ENCODE results near the gene PLSCR3.

PLSCR3 gene

GRCh38 chr17:7394452-7395191, at the start of gene PLSCR3:
PLSCR3 (minus strand) TSS chr17:7394525; CDS start chr17:7394110, 415 bp downstream.
- DNase-seq: peak in 1 of 2 experiments; percentile 46

GRCh38 chr17:7443499-7444485, 49.5 kb upstream of the PLSCR3 start:
- no peak for DNase-seq

GRCh38 chr17:7442142-7442541, 47.8 kb upstream of the PLSCR3 start:
- no peak for DNase-seq

DNA sequence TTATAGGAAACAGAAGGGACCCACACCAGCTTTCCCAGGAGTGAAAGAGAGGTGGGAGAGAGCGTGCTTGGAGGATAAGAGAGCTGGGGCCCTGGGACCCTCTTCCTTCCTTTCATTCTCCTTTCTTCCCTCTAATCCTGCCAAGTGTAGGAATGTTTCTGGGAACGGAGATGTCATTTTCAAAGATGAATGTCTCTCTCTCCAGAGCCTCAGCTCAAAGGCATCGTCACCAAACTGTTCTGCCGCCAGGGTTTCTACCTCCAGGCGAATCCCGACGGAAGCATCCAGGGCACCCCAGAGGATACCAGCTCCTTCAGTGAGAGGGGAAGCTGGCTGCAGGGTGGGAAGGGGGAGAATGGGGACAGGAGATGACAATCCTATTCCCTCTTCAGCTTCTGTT, 46.9 kb upstream of the PLSCR3 start:
- DNase-seq: no peak

GRCh38 chr17:7440834-7441195, 46.5 kb upstream of the PLSCR3 start:
- DNase-seq: no peak

GRCh38 chr17:7440113-7440833, 45.9 kb upstream of the PLSCR3 start:
- DNase-seq: no peak

GRCh38 chr17:7439462-7440112, 45.3 kb upstream of the PLSCR3 start, which contains the start of gene FGF11:
FGF11 (plus strand) TSS chr17:7439512; CDS start chr17:7439621, 109 bp downstream.
- no peak for DNase-seq

- DNase-seq: no peak
These were observed 44.5 kb upstream of the PLSCR3 start for GRCh38 chr17:7438656-7439460.

GRCh38 chr17:7437950-7438614, 43.8 kb upstream of the PLSCR3 start:
- no peak for DNase-seq

DNA sequence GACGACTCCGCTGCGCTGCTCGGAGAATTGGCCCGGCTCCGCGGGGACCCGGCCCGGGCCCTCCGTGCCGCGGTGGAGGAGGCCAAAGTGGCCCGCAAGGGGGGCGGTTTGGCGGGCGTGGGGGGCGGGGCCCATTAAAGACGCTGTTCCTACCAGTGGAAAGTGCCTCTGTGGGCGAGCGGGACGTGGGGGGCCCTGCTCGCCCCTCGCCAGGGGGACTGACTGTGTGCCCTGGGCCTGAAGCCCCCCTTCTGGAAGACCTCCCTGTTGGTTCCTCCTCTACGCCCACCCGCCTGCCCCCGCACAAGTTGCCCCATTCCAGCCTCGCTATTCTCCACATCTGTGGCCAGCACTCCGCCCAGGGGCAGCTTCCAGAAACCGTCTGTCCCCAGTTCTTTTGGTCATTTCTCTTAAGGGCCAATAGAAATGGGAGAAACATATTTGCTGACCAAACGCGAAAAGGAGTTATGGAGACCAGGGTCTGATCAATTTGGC, 43.1 kb upstream of the PLSCR3 start:
- DNase-seq: no peak

- DNase-seq: no peak
These were observed 42.4 kb upstream of the PLSCR3 start for GRCh38 chr17:7436556-7437368.

DNA sequence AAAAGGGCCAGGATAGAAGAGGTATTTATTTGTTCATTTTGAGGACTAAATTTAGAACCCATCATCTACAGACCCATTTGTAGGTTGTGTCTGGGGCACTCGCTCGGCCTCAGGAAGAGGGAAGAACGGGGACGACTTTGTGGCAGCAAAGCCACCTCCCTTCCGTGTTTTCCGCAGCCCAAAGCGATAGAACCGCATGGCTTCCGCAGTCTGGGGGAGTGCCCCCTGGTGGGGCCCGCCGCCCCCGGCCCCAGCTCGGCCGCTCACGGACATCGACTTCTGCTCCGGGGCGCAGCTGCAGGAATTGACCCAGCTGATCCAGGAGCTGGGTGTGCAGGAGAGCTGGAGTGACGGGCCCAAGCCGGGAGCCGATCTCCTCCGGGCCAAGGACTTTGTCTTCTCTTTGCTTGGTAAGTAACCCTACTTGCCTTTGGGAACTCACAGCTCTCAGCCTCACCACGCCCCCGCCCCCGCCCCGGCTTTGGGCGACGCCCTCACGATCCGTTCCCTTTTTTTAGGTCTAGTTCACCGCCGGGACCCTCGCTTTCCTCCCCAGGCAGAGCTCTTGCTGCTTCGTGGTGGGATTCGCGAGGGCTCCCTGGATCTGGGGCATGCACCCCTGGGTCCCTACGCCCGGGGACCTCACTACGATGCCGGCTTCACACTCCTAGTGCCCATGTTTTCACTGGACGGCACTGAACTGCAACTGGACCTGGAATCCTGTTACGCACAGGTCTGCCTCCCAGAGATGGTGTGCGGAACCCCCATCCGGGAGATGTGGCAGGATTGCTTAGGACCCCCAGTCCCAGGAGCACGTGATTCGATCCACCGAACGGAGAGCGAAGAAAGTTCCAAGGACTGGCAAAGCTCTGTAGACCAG, 41.6 kb upstream of the PLSCR3 start:
- no peak for DNase-seq

GRCh38 chr17:7432296-7432695, 38.0 kb upstream of the PLSCR3 start:
- no peak for DNase-seq

DNA sequence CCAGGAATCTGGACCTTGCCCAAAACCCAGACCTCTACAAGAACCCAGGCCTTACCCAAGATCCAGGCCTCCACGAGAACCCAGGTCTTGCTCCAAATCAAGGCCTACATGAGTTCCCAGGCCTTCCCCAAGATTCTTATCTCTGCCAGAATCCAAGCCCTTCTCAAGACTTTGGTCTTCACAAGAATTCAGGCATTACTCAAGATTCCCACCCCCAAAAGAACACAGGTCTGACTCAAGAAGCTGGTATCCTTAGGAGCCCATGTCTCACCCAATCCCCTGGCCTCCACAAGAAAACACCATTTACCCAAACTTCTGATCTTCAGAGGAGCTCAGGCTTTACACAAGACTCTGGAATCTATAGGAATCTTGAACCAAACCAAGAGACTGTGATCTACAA, 36.9 kb upstream of the PLSCR3 start:
- no peak for DNase-seq

DNA sequence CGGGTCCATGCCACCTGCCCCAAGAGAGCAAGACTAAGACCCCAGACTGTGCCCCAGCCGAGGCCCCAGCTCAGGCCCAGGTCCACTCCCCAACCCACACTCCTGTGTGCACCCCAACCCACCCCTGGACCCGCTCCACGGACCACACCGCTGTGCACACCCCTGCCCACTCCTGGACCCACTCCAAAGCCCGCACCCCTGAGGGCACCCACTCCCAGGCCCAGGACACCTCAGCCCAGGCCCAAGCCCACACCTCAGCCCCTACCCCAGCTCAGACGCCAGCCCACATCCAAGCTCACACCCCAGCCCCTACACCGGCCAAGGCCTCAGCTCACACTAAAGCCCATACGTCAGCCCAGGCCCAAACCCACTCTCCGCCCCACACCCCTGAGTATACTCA, 35.4 kb upstream of the PLSCR3 start:
- DNase-seq: no peak

DNA sequence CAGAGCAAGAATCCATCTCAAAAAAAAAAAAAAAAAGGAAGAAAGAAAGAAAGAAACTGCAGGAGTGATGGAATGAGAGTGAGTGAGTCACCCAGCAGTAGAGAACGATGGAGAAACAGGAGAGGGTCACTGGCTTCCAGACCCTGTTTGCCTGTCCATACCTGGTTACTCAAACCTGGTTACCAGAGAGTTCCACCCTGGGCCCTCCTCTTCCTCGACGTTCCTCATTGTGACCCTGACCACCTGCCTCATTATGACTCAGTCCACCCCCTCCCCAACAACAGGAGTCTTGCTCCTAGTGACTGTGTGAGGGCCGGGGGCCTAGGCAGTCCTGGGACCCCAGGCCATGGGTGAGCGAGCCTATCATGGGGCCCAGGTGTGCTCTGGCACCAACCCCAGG, 34.2 kb upstream of the PLSCR3 start, which contains the start of gene SPEM3:
Gene SPEM3 (plus strand): TSS at position 301 of the 400 bp plus-strand sequence. CDS start 46 bp downstream, at position 347.
- DNase-seq: no peak

DNA sequence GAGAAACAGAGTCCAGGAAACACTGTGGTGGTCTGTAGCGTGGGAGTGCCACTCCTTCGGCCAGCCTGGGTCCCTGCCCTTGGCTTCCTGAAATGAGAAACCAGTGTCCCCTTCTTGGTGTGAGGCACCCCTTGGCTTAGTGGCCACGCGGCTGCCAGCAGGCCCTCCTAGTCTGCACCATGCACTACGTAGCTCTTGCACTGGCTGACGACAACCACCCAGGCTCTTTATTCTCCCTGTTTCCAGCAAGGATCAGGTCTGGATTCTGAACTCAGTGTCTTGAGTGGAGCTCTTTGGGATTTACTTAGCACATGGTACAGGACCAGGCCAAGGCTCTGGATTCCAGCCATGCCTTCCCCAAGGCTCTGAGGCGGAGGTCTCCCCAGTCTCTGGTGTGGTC, 33.2 kb upstream of the PLSCR3 start:
- DNase-seq: no peak

- DNase-seq: no peak
These were observed 32.7 kb upstream of the PLSCR3 start for GRCh38 chr17:7426896-7427489.
